B cell (primary cell): ENCODE data around the gene GPR176. TPM values are rescaled to one million over a fixed set of nuclear protein-coding genes. Genes with fewer than 3 reads are reported as not detected.
A peak's percentile ranks its signal among the peaks of the same experiment; 100 is the strongest.

Source experiments
- ATAC-seq: fragments of 200-7000 bp; cut with Tn5 transposase; one replicate; pipeline ENCODE4 v1.10.0; 2021; ENCODE audit warnings: low read depth, mild to moderate bottlenecking, moderate number of reproducible peaks, moderate library complexity
- CTCF ChIA-PET: fragments of 350-600 bp; sonication (Branson Sonifier 250); formaldehyde crosslinking; loops from one replicate; lab custom pipeline; 2021; ENCODE audit warnings: antibody characterized with exemption, inconsistent platforms; lab: Charles Lee
- POLR2A ChIA-PET: fragments of 350-600 bp; sonication (Branson Sonifier 250); formaldehyde crosslinking; loops from one replicate; lab custom pipeline; 2021; ENCODE audit warnings: antibody characterized with exemption; lab: Charles Lee
- DNase-seq: peaks from one replicate; pipeline ENCODE4 v3.0.0; 2013
- H2AFZ ChIP-seq: 2 replicates; pipeline ENCODE4 v1.6.1; 2012; ENCODE audit warnings: mild to moderate bottlenecking, low read depth, low read length; ENCODE audit not compliant: insufficient read depth, poor library complexity, severe bottlenecking
- H3K27ac ChIP-seq, 2 donors: 1 replicate in 1 of 2; 2 replicates in 1 of 2; pipeline ENCODE4 v1.5.1; 2012 to 2013; ENCODE audit warnings: low read length in 2 of 2, mild to moderate bottlenecking in 2 of 2, moderate library complexity in 1 of 2
- H3K27me3 ChIP-seq, 4 experiments: fragments of 200-600 bp in 1 of 4; sonication (generic) in 1 of 4; replicated peaks in 1 of 4; 1 replicate in 2 of 4; 2 replicates in 2 of 4; pipeline versions ENCODE4 v1.6.1 to v1.7.0; 2013 to 2016; ENCODE audit warnings: low read length in 3 of 4, mild to moderate bottlenecking in 2 of 4, mixed read lengths in 1 of 4, moderate library complexity in 1 of 4; ENCODE audit not compliant: insufficient read depth in 4 of 4, control insufficient read depth in 3 of 4; ENCODE audit errors: control extremely low read depth in 1 of 4
- H3K36me3 ChIP-seq, 2 experiments: replicated peaks in 1 of 2; 1 replicate in 1 of 2; 2 replicates in 1 of 2; pipeline versions ENCODE4 v1.6.1 to v1.7.1; 2013; ENCODE audit warnings: low read length in 1 of 2; ENCODE audit not compliant: insufficient read depth in 2 of 2, control insufficient read depth in 1 of 2; ENCODE audit errors: control extremely low read depth in 1 of 2, extremely low read depth in 1 of 2
- H3K4me1 ChIP-seq, 2 donors: fragments of 200-600 bp in 1 of 2; sonication (generic) in 1 of 2; 1 replicate in 1 of 2; 2 replicates in 1 of 2; pipeline versions ENCODE4 v1.5.1 to v1.6.1; 2013 to 2017; ENCODE audit warnings: low read length in 2 of 2; ENCODE audit not compliant: control insufficient read depth in 2 of 2, insufficient read depth in 2 of 2
- H3K4me2 ChIP-seq: replicated peaks from 2 replicates; pipeline ENCODE3; 2012; ENCODE audit warnings: mild to moderate bottlenecking, low read depth, low read length; ENCODE audit not compliant: poor library complexity, severe bottlenecking
- H3K4me3 ChIP-seq, 5 experiments: fragments of 200-600 bp in 1 of 5; sonication (generic) in 1 of 5; 1 replicate in 3 of 5; 2 replicates in 2 of 5; pipeline versions ENCODE4 v1.5.1 to v1.7.0; 2011 to 2016; ENCODE audit warnings: low read length in 4 of 5, mild to moderate bottlenecking in 4 of 5, low read depth in 2 of 5, control low read depth in 1 of 5, moderate library complexity in 1 of 5; ENCODE audit not compliant: insufficient read depth in 1 of 5; ENCODE audit errors: control extremely low read depth in 1 of 5, extremely low read depth in 1 of 5
- H3K79me2 ChIP-seq: fragments of 200-600 bp; sonication (generic); one replicate; pipeline ENCODE4 v1.6.0; 2016; ENCODE audit warnings: low read length; ENCODE audit not compliant: control insufficient read depth, insufficient read depth
- H3K9ac ChIP-seq: fragments of 200-600 bp; sonication (generic); 2 replicates; pipeline ENCODE4 v1.6.1; 2017; ENCODE audit warnings: mild to moderate bottlenecking, low read length, moderate library complexity
- H3K9me3 ChIP-seq, 3 donors: one replicate each; pipeline versions ENCODE4 v1.6.1 to v1.7.1; 2013; ENCODE audit warnings: low read length in 2 of 3; ENCODE audit not compliant: control insufficient read depth in 2 of 3, insufficient read depth in 1 of 3; ENCODE audit errors: control extremely low read depth in 1 of 3
- H4K20me1 ChIP-seq: 2 replicates; pipeline ENCODE4 v1.6.0; 2012; ENCODE audit warnings: mild to moderate bottlenecking, low read length; ENCODE audit not compliant: insufficient read depth, control insufficient read depth, poor library complexity, severe bottlenecking
- H3K27ac Mint-ChIP-seq: one replicate; pipeline ENCODE4 v1.8.0; 2021; ENCODE audit warnings: mixed read lengths
- H3K27me3 Mint-ChIP-seq: one replicate; pipeline ENCODE4 v1.8.0; 2021; ENCODE audit warnings: mixed read lengths
- H3K4me1 Mint-ChIP-seq: one replicate; pipeline ENCODE4 v1.8.0; 2021; ENCODE audit warnings: mixed read lengths
- H3K4me3 Mint-ChIP-seq: one replicate; pipeline ENCODE4 v1.8.0; 2021; ENCODE audit warnings: mixed read lengths
- H3K9me3 Mint-ChIP-seq: one replicate; pipeline ENCODE4 v1.8.0; 2022; ENCODE audit warnings: mixed read lengths; ENCODE audit not compliant: insufficient read depth
- CTCF ChIP-seq: fragments of 200-600 bp; IDR thresholded peaks from one replicate; pipeline ENCODE4 v1.8.0; 2022; ENCODE audit warnings: antibody characterized with exemption, mild to moderate bottlenecking
- EZH2 ChIP-seq: IDR thresholded peaks from 2 replicates; pipeline ENCODE4 v1.6.1; 2012; ENCODE audit warnings: borderline replicate concordance, low read depth, mild to moderate bottlenecking, moderate library complexity, low read length; ENCODE audit not compliant: insufficient read depth, poor library complexity, severe bottlenecking
- WGBS: methylation state at CpG from one replicate; pipeline ENCODE4 v1.1.5; 2013; ENCODE audit warnings: missing lambda C conversion rate; ENCODE audit not compliant: insufficient coverage; 5-methylcytosine and 5-hydroxymethylcytosine counted together
- intact Hi-C: fragments of 100-400 bp; cut with micrococcal nuclease; formaldehyde crosslinking; loops from one replicate; pipeline ENCODE4 v1.10.0; 2022
- polyA plus RNA-seq: library from polyadenylated mRNA; depleted of rRNA; stranded (reverse); fragments of >200 nt; gene quantifications from 2 replicates; pipeline ENCODE4 v1.2.3, GENCODE V29; 2012
- total RNA-seq, 2 donors: library from RNA; stranded (reverse); fragments of 120-200 nt in 1 of 2; gene quantifications; 1 replicate in 1 of 2; 2 replicates in 1 of 2; pipeline versions ENCODE4 v1.2.3 to v1.2.4, GENCODE V29; 2013 to 2022

GPR176 gene
- total and polyA plus RNA-seq, 2 donors (not counting 1 experiment from before 2014, with no cell fraction given) = 0.07 to 0.30 TPM

GRCh38 chr15:39918688-39919385, 1.2 kb downstream of the GPR176 start:
- ATAC-seq (no peak), DNase-seq (peak; percentile 27)
- intact Hi-C loops = no loop called here
- peaks cover 21 to 23% of the 10 kb centered on the region in 2 donors for H3K4me1 ChIP-seq
- H3K4me3 Mint-ChIP-seq = peak overlapping the region; percentile 67
- POLR2A ChIA-PET = no interaction called here
- no CpG with 5 or more reads among the region's 13 CpGs for WGBS
- peaks cover 28% of the 10 kb centered on the region for H3K27me3 Mint-ChIP-seq
- H3K4me2 ChIP-seq = no peak overlapping the region
- H3K4me1 Mint-ChIP-seq = peaks cover 16% of the 10 kb centered on the region
- TF ChIP-seq CTCF = no peak
- peak; percentile 52 for TF ChIP-seq EZH2
- H3K27me3 ChIP-seq = peaks cover 0 to 31% (median 19%) of the 10 kb centered on the region in 4 experiments
- H3K4me3 ChIP-seq = no peak overlapping the region
- H3K36me3 ChIP-seq = no peaks in the 10 kb centered on the region
- no peaks in the 10 kb centered on the region for H4K20me1 ChIP-seq
- H3K9me3 ChIP-seq = peaks cover 0 to 11% (median 0%) of the 10 kb centered on the region in 3 donors
- CTCF ChIA-PET = no interaction called here
- no peak overlapping the region for H2AFZ ChIP-seq
- no peak overlapping the region for H3K27ac ChIP-seq
- no peaks in the 10 kb centered on the region for H3K79me2 ChIP-seq
- H3K27ac Mint-ChIP-seq = no peak overlapping the region
- H3K9ac ChIP-seq = no peak overlapping the region
- no peaks in the 10 kb centered on the region for H3K9me3 Mint-ChIP-seq

- Histone ChIP-seq H4K20me1 (no peaks in the 10 kb centered on the region), H2AFZ (no peak overlapping the region), H3K9ac (no peak overlapping the region), H3K4me3 (no peak overlapping the region), H3K36me3 (no peaks in the 10 kb centered on the region), H3K79me2 (no peaks in the 10 kb centered on the region), H3K9me3 (peaks cover 0 to 5% (median 0%) of the 10 kb centered on the region in 3 donors), H3K4me2 (no peak overlapping the region), H3K4me1 (peaks cover 9 to 15% of the 10 kb centered on the region in 2 donors), H3K27me3 (peaks cover 0 to 24% (median 15%) of the 10 kb centered on the region in 4 experiments), H3K27ac (no peak overlapping the region)
- CTCF ChIA-PET = no interaction called here
- TF ChIP-seq CTCF (no peak), EZH2 (no peak)
- intact Hi-C loops = no loop called here
- Mint-ChIP-seq H3K27me3 (peaks cover 28% of the 10 kb centered on the region), H3K4me3 (no peak overlapping the region), H3K9me3 (no peaks in the 10 kb centered on the region), H3K4me1 (peaks cover 9% of the 10 kb centered on the region), H3K27ac (no peak overlapping the region)
- DNase-seq (no peak), ATAC-seq (no peak)
- POLR2A ChIA-PET = no interaction called here
- WGBS = 100% methylated on average over 1 of the region's 2 CpGs
Observed at GRCh38 chr15:39914977-39915376, 5.1 kb downstream of the GPR176 start.
